ENCODE measurements around the gene KLHL11.

GRCh38 chr17:41865596-41865893 is 322 bp upstream of the KLHL11 start:
- TF ChIP-seq CTCF (conservative IDR thresholded peaks at IDR 0.05; ENCODE audit: low read length) (no peak), EZH2phosphoT487 (IDR thresholded peaks at IDR 0.05; ENCODE audit: borderline replicate concordance) (no peak)

All from Loucy (cell line).